Measurements from ENCODE around the gene ATOX1.

- no peak for TF ChIP-seq GATA3 (IDR thresholded peaks at IDR 0.05; ENCODE audit: low read depth, low read length)
- TF ChIP-seq GATA2 (IDR thresholded peaks at IDR 0.05; ENCODE audit: low read depth, low read length), result no peak
Observed at GRCh38 chr5:151740958-151741373, 17.5 kb downstream of the ATOX1 start.

Data from SH-SY5Y (cell line).